ENCODE measurements around the gene UCHL3. TPM values are rescaled to one million over a fixed set of nuclear protein-coding genes. Genes with fewer than 3 reads are reported as not detected.

The UCHL3 gene
- total and polyA plus RNA-seq, 2 of the 4 experiments (the other 2 are of a cell fraction), result 63.8 to 68.3 TPM

DNA sequence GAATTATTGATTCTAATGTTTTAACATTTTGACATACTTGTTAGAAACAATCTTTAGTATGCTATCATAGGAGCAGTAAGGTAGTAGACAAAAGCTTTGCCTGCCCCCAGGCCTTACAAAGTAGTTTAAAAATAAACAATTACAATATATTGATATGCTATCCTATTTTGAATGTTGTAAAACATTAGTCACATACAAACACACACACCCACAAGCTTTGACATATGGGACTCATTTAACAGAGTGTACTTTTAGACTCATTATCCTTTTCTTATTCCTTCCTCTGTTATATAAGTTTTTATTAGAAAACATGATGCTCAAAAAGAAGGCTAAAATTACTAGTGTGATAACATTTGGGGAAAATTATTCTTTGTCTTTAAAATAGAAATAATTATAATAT is 33.5 kb downstream of the UCHL3 start:
- H4K5ac ChIP-seq (ENCODE audit: low read depth, low read length), result no peak overlapping the region
- no peak overlapping the region for H2BK5ac ChIP-seq (ENCODE audit: low read depth, low read length, poor library complexity, severe bottlenecking)
- H3K9me1 ChIP-seq (ENCODE audit: insufficient read depth, low read length), result peaks cover 3% of the 10 kb centered on the region; the same call in 1 of the 2 replicates
- H3K4me2 ChIP-seq (ENCODE audit: low read depth, low read length), result no peak overlapping the region
- H3K79me1 ChIP-seq (ENCODE audit: low read depth in 1 of 2, low read length in 2 of 2), result peaks cover 3 to 18% of the 10 kb centered on the region in 2 experiments; a peak in 3 of 4 replicates
- H2AFZ ChIP-seq (replicated peaks; ENCODE audit: low read length, poor library complexity), result no peak overlapping the region
- H2AK9ac ChIP-seq (replicated peaks; ENCODE audit: low read depth, low read length, poor library complexity), result no peak overlapping the region
- no peak overlapping the region for H3K18ac ChIP-seq (ENCODE audit: low read depth, low read length)
- ChIA-PET CTCF (no interaction called here), POLR2A (ENCODE audit: unreplicated experiment) (no interaction called here)
- H2BK15ac ChIP-seq (ENCODE audit: low read depth, low read length), result no peak overlapping the region
- in situ Hi-C loops (cut with MboI; ENCODE audit: low sequenced_read_pairs) (no loop called here), dilution Hi-C loops (cut with HindIII; ENCODE audit: low sequenced_read_pairs, unreplicated experiment) (no loop called here), intact Hi-C loops (cut with micrococcal nuclease) (loop anchor here (5.0 kb wide), 1 partner anchor 39 kb away; no protein-coding TSS in a partner anchor)
- H3K4me3 ChIP-seq (ENCODE audit: insufficient read depth, low read depth, low read length), result no peak overlapping the region
- H3K56ac ChIP-seq (ENCODE audit: extremely low read depth, insufficient read depth, low read length), result no peak overlapping the region
- H3K23ac ChIP-seq (ENCODE audit: low read depth, low read length), result no peak overlapping the region
- H3K9me3 ChIP-seq (ENCODE audit: control insufficient read depth, insufficient read depth, low read length), result peaks cover 6% of the 10 kb centered on the region; the same call in 1 of the 2 replicates
- BruUV-seq (replicated peaks), result no TSS peak
- H3K14ac ChIP-seq (replicated peaks; ENCODE audit: low read depth, low read length), result no peak overlapping the region
- no peak overlapping the region for H4K91ac ChIP-seq (ENCODE audit: insufficient read depth, low read depth, low read length)
- no peak overlapping the region for H2AK5ac ChIP-seq (ENCODE audit: low read depth, low read length)
- ATAC-seq (ENCODE audit: low read depth) (no peak), DNase-seq (no peak)
- no peak overlapping the region for H3K4ac ChIP-seq (ENCODE audit: low read depth, low read length)
- no peak overlapping the region for H2BK20ac ChIP-seq (ENCODE audit: low read depth, low read length)
- H4K8ac ChIP-seq (ENCODE audit: low read depth in 2 of 2, low read length in 2 of 2), result no peak overlapping the region
- TF ChIP-seq RFX5 (IDR thresholded peaks at IDR 0.05; ENCODE audit: low read depth, low read length) (no peak), MAZ (IDR thresholded peaks at IDR 0.05; ENCODE audit: borderline replicate concordance, low read depth, low read length) (no peak), FOS (IDR thresholded peaks at IDR 0.05; ENCODE audit: low read depth, low read length) (no peak), CEBPB (IDR thresholded peaks at IDR 0.05; ENCODE audit: low read depth, low read length) (no peak), BHLHE40 (IDR thresholded peaks at IDR 0.05; ENCODE audit: low read depth, low read length) (no peak), MAFK (IDR thresholded peaks at IDR 0.05; ENCODE audit: low read depth, low read length) (no peak), NFE2L2 (IDR thresholded peaks at IDR 0.05; ENCODE audit: low read depth, low read length) (no peak), MXI1 (IDR thresholded peaks at IDR 0.05; ENCODE audit: borderline replicate concordance, low read depth, low read length) (no peak), POLR2A (IDR thresholded peaks at IDR 0.05; ENCODE audit: low read depth, low read length) (no peak)
- TF ChIP-seq, protein P1, sequence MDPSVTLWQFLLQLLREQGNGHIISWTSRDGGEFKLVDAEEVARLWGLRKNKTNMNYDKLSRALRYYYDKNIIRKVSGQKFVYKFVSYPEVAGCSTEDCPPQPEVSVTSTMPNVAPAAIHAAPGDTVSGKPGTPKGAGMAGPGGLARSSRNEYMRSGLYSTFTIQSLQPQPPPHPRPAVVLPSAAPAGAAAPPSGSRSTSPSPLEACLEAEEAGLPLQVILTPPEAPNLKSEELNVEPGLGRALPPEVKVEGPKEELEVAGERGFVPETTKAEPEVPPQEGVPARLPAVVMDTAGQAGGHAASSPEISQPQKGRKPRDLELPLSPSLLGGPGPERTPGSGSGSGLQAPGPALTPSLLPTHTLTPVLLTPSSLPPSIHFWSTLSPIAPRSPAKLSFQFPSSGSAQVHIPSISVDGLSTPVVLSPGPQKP (IDR thresholded peaks at IDR 0.05; ENCODE audit: borderline replicate concordance, low read depth, low read length), result no peak
- no peak overlapping the region for H3K27ac ChIP-seq (ENCODE audit: insufficient read depth, low read length)
- no peak overlapping the region for H2BK120ac ChIP-seq (ENCODE audit: low read depth, low read length)
- H3K9ac ChIP-seq (ENCODE audit: low read depth, low read length), result no peak overlapping the region
- no peaks in the 10 kb centered on the region for H3K4me1 ChIP-seq (ENCODE audit: control insufficient read depth, insufficient read depth, low read length)
- H4K20me1 ChIP-seq (ENCODE audit: insufficient read depth, low read length), result no peaks in the 10 kb centered on the region
- peaks cover 2% of the 10 kb centered on the region; the same call in 1 of the 2 replicates for H3K36me3 ChIP-seq (ENCODE audit: control insufficient read depth, insufficient read depth, low read length)
- no peaks in the 10 kb centered on the region for H3K27me3 ChIP-seq (ENCODE audit: control insufficient read depth, insufficient read depth, low read length)
